HEK293 (cell line): ENCODE data around the gene ATP6V0C.

Source experiments
- CTCF ChIA-PET: fragments of 350-600 bp; formaldehyde crosslinking; extraction: SDS; loops from one replicate; lab custom pipeline; 2021; ENCODE audit warnings: antibody characterized with exemption; lab: Yijun Ruan, JAX
- POLR2A ChIA-PET: fragments of 300-600 bp; formaldehyde crosslinking; extraction: SDS; loops from one replicate; lab custom pipeline; 2020; ENCODE audit warnings: antibody characterized with exemption, inconsistent platforms; lab: Yijun Ruan, JAX
- H3K27ac ChIP-seq: fragments of 200-500 bp; sonication (Bioruptor generic); 2 replicates; pipeline ENCODE4 v1.5.1; 2014; ENCODE audit warnings: low read depth, low read length, control low read depth, inconsistent platforms; ENCODE audit errors: extremely low read depth
- H3K36me3 ChIP-seq, 2 experiments: fragments of 200-500 bp in 1 of 2; sonication (Bioruptor generic) in 1 of 2; 1 replicate in 1 of 2; 2 replicates in 1 of 2; pipeline ENCODE4 v1.5.1; 2014 to 2017; ENCODE audit warnings: inconsistent platforms in 2 of 2, low read length in 2 of 2; ENCODE audit not compliant: control insufficient read depth in 2 of 2, insufficient read depth in 1 of 2
- H3K4me1 ChIP-seq: fragments of 200-500 bp; sonication (Bioruptor generic); 2 replicates; pipeline ENCODE4 v1.5.1; 2014; ENCODE audit warnings: mild to moderate bottlenecking, low read length, inconsistent platforms; ENCODE audit not compliant: control insufficient read depth, insufficient read depth
- H3K4me3 ChIP-seq: 2 replicates; pipeline ENCODE4 v1.5.1; 2011; ENCODE audit warnings: low read depth, mild to moderate bottlenecking, control low read depth, low read length, moderate library complexity
- H3K9me3 ChIP-seq: fragments of 200-500 bp; sonication (Bioruptor generic); 2 replicates; pipeline ENCODE4 v1.5.1; 2014; ENCODE audit warnings: low read depth, low read length, inconsistent platforms; ENCODE audit not compliant: control insufficient read depth, insufficient read depth
- BCL11B ChIP-seq: fragments of 450-650 bp; formaldehyde crosslinking; IDR thresholded peaks from 2 replicates; pipeline ENCODE4 v1.5.1; 2016; ENCODE audit warnings: low read depth, missing biosample characterization, missing genetic modification characterization
- KLF1 ChIP-seq: fragments of 450-650 bp; formaldehyde crosslinking; IDR thresholded peaks from 2 replicates; pipeline ENCODE4 v1.5.1; 2016; ENCODE audit warnings: missing biosample characterization, missing genetic modification characterization
- KLF9 ChIP-seq: fragments of 450-650 bp; formaldehyde crosslinking; IDR thresholded peaks from 2 replicates; pipeline ENCODE4 v1.5.1; 2016; ENCODE audit warnings: missing biosample characterization, missing genetic modification characterization, low read depth
- MEIS1 ChIP-seq: sonication (generic); formaldehyde crosslinking; IDR thresholded peaks from 2 replicates; pipeline ENCODE4 v1.8.1; 2022; ENCODE audit warnings: missing genetic modification reagents, mild to moderate bottlenecking, borderline replicate concordance
- OVOL3 ChIP-seq: fragments of 450-650 bp; formaldehyde crosslinking; IDR thresholded peaks from 2 replicates; pipeline ENCODE4 v1.5.1; 2016; ENCODE audit warnings: missing biosample characterization, missing genetic modification characterization
- PBX3 ChIP-seq: sonication (generic); formaldehyde crosslinking; IDR thresholded peaks from 2 replicates; pipeline ENCODE4 v1.8.1; 2022; ENCODE audit warnings: mild to moderate bottlenecking, moderate library complexity, missing genetic modification reagents
- PRDM10 ChIP-seq: fragments of 450-650 bp; formaldehyde crosslinking; IDR thresholded peaks from 2 replicates; pipeline ENCODE4 v1.5.1; 2016; ENCODE audit warnings: missing biosample characterization, missing genetic modification characterization
- REPIN1 ChIP-seq: fragments of 450-650 bp; formaldehyde crosslinking; IDR thresholded peaks from 2 replicates; pipeline ENCODE4 v1.5.1; 2017; ENCODE audit warnings: missing biosample characterization, missing genetic modification characterization, low read depth
- YY1 ChIP-seq: fragments of 450-650 bp; formaldehyde crosslinking; IDR thresholded peaks from 2 replicates; pipeline ENCODE4 v1.5.1; 2018; ENCODE audit warnings: missing biosample characterization, missing genetic modification characterization
- ZBTB21 ChIP-seq: fragments of 450-650 bp; formaldehyde crosslinking; IDR thresholded peaks from 2 replicates; pipeline ENCODE4 v1.5.1; 2017; ENCODE audit warnings: missing biosample characterization, missing genetic modification characterization
- ZBTB7A ChIP-seq: fragments of 450-650 bp; formaldehyde crosslinking; IDR thresholded peaks from 2 replicates; pipeline ENCODE4 v1.5.1; 2016; ENCODE audit warnings: low read depth, missing biosample characterization, missing genetic modification characterization
- ZFP41 ChIP-seq: fragments of 450-650 bp; formaldehyde crosslinking; IDR thresholded peaks from 2 replicates; pipeline ENCODE4 v1.5.1; 2016; ENCODE audit warnings: missing biosample characterization, missing genetic modification characterization, borderline replicate concordance
- ZNF175 ChIP-seq: fragments of 450-650 bp; formaldehyde crosslinking; IDR thresholded peaks from 2 replicates; pipeline ENCODE4 v1.5.1; 2016; ENCODE audit warnings: missing biosample characterization, missing genetic modification characterization
- ZNF211 ChIP-seq: fragments of 450-650 bp; formaldehyde crosslinking; IDR thresholded peaks from 2 replicates; pipeline ENCODE4 v1.5.1; 2016; ENCODE audit warnings: low read depth, missing biosample characterization, missing genetic modification characterization
- ZNF354C ChIP-seq: fragments of 450-650 bp; formaldehyde crosslinking; IDR thresholded peaks from 2 replicates; pipeline ENCODE4 v1.5.1; 2016; ENCODE audit warnings: missing biosample characterization, missing genetic modification characterization, low read depth, borderline replicate concordance
- ZNF404 ChIP-seq: fragments of 450-650 bp; formaldehyde crosslinking; IDR thresholded peaks from 2 replicates; pipeline ENCODE4 v1.5.1; 2017; ENCODE audit warnings: missing biosample characterization, missing genetic modification characterization
- ZNF530 ChIP-seq: fragments of 450-650 bp; formaldehyde crosslinking; IDR thresholded peaks from 2 replicates; pipeline ENCODE4 v1.5.1; 2016; ENCODE audit warnings: low read depth, missing biosample characterization, missing genetic modification characterization
- ZNF561 ChIP-seq: fragments of 450-650 bp; IDR thresholded peaks from 2 replicates; pipeline ENCODE4 v1.5.1; 2018; ENCODE audit warnings: missing biosample characterization, missing genetic modification characterization, borderline replicate concordance
- ZNF621 ChIP-seq: fragments of 450-650 bp; formaldehyde crosslinking; IDR thresholded peaks from 2 replicates; pipeline ENCODE4 v1.5.1; 2017; ENCODE audit warnings: missing biosample characterization, missing genetic modification characterization
- ZNF704 ChIP-seq: fragments of 450-650 bp; formaldehyde crosslinking; IDR thresholded peaks from 2 replicates; pipeline ENCODE4 v1.5.1; 2016; ENCODE audit warnings: missing biosample characterization, missing genetic modification characterization
- ZNF76 ChIP-seq: fragments of 450-650 bp; formaldehyde crosslinking; IDR thresholded peaks from 2 replicates; pipeline ENCODE4; 2016; ENCODE audit warnings: low read depth, missing biosample characterization, missing genetic modification characterization, borderline replicate concordance
- ZXDB ChIP-seq: fragments of 450-650 bp; formaldehyde crosslinking; IDR thresholded peaks from 2 replicates; pipeline ENCODE4 v1.5.1; 2016; ENCODE audit warnings: missing biosample characterization, missing genetic modification characterization
- TF ChIP-seq, protein P1 (sequence below): fragments of 450-650 bp; formaldehyde crosslinking; IDR thresholded peaks from 2 replicates; pipeline ENCODE4 v1.5.1; 2016; ENCODE audit warnings: missing biosample characterization, missing genetic modification characterization
- TF ChIP-seq, protein P2 (sequence below): fragments of 450-650 bp; formaldehyde crosslinking; IDR thresholded peaks from 2 replicates; pipeline ENCODE4 v1.5.1; 2016; ENCODE audit warnings: missing biosample characterization, missing genetic modification characterization

Gene ATP6V0C

GRCh38 chr16:2480948-2481347 lies 32.8 kb upstream of the ATP6V0C start:
- no peaks in the 10 kb centered on the region for H3K4me1 ChIP-seq
- no peak overlapping the region for H3K27ac ChIP-seq
- H3K4me3 ChIP-seq: no peak overlapping the region
- no peak for TF ChIP-seq KLF9 (tag by site-specific recombination)
- TF ChIP-seq REPIN1: no peak
- TF ChIP-seq PBX3 (CRISPR knock-in tag): no peak
- TF ChIP-seq YY1: no peak
- TF ChIP-seq ZNF561 (tag by site-specific recombination): no peak
- H3K9me3 ChIP-seq: no peaks in the 10 kb centered on the region
- CTCF ChIA-PET: no interaction called here
- peaks cover 0 to 4% of the 10 kb centered on the region in 2 experiments; a peak in 1 of 3 replicates for H3K36me3 ChIP-seq
- POLR2A ChIA-PET: no interaction called here

DNA sequence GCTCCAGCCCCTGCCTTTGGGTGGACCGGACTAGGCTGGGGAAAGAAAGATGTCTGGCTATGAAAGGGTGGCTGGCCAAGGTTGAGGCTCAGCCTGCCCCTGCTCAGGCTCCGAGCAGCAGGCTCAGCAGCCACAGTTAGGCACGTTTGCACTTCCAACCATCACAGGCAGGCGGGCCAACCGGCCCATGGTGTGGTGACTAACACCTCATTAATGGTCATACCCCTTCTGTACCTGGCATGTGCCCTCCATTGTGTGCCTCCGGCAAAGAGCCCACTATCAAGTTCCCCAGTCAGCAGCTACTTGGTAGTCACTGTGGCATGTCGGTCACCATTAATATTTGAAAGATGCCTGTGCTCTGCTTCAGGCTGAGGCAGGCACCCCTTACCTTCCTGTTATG lies 32.1 kb upstream of the ATP6V0C start:
- Histone ChIP-seq H3K4me1 (no peaks in the 10 kb centered on the region), H3K36me3 (peaks cover 0 to 4% of the 10 kb centered on the region in 2 experiments; a peak in 1 of 3 replicates), H3K4me3 (no peak overlapping the region), H3K9me3 (no peaks in the 10 kb centered on the region), H3K27ac (no peak overlapping the region)
- ChIA-PET CTCF (no interaction called here), POLR2A (no interaction called here)
- TF ChIP-seq ZNF76 (tag by site-specific recombination): no peak
- TF ChIP-seq ZNF404: no peak
- TF ChIP-seq KLF1 (tag by site-specific recombination): no peak
- no peak for TF ChIP-seq ZNF211 (tag by site-specific recombination)
- no peak for TF ChIP-seq PRDM10
- no peak for TF ChIP-seq BCL11B (tag by site-specific recombination)
- no peak for TF ChIP-seq ZNF354C (tag by site-specific recombination)
- no peak for TF ChIP-seq OVOL3 (tag by site-specific recombination)
- TF ChIP-seq, protein P1, sequence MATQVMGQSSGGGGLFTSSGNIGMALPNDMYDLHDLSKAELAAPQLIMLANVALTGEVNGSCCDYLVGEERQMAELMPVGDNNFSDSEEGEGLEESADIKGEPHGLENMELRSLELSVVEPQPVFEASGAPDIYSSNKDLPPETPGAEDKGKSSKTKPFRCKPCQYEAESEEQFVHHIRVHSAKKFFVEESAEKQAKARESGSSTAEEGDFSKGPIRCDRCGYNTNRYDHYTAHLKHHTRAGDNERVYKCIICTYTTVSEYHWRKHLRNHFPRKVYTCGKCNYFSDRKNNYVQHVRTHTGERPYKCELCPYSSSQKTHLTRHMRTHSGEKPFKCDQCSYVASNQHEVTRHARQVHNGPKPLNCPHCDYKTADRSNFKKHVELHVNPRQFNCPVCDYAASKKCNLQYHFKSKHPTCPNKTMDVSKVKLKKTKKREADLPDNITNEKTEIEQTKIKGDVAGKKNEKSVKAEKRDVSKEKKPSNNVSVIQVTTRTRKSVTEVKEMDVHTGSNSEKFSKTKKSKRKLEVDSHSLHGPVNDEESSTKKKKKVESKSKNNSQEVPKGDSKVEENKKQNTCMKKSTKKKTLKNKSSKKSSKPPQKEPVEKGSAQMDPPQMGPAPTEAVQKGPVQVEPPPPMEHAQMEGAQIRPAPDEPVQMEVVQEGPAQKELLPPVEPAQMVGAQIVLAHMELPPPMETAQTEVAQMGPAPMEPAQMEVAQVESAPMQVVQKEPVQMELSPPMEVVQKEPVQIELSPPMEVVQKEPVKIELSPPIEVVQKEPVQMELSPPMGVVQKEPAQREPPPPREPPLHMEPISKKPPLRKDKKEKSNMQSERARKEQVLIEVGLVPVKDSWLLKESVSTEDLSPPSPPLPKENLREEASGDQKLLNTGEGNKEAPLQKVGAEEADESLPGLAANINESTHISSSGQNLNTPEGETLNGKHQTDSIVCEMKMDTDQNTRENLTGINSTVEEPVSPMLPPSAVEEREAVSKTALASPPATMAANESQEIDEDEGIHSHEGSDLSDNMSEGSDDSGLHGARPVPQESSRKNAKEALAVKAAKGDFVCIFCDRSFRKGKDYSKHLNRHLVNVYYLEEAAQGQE (tag by site-specific recombination): no peak
- TF ChIP-seq ZNF530 (tag by site-specific recombination): no peak
- TF ChIP-seq ZBTB21: no peak
- no peak for TF ChIP-seq MEIS1 (CRISPR knock-in tag)
- TF ChIP-seq ZNF621: no peak
- no peak for TF ChIP-seq ZFP41
- no peak for TF ChIP-seq ZNF704
- TF ChIP-seq ZXDB: no peak
- no peak for TF ChIP-seq ZBTB7A (tag by site-specific recombination)
- no peak for TF ChIP-seq ZNF175 (tag by site-specific recombination)
- TF ChIP-seq, protein P2, sequence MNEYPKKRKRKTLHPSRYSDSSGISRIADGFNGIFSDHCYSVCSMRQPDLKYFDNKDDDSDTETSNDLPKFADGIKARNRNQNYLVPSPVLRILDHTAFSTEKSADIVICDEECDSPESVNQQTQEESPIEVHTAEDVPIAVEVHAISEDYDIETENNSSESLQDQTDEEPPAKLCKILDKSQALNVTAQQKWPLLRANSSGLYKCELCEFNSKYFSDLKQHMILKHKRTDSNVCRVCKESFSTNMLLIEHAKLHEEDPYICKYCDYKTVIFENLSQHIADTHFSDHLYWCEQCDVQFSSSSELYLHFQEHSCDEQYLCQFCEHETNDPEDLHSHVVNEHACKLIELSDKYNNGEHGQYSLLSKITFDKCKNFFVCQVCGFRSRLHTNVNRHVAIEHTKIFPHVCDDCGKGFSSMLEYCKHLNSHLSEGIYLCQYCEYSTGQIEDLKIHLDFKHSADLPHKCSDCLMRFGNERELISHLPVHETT: no peak
